ENCODE measurements around the gene ARHGEF17. TPM values are rescaled to one million over a fixed set of nuclear protein-coding genes. Genes with fewer than 3 reads are reported as not detected.

ARHGEF17 gene
- total and polyA plus RNA-seq, 8 donors = 5.0 to 66.5 (median 33.6) TPM

DNA sequence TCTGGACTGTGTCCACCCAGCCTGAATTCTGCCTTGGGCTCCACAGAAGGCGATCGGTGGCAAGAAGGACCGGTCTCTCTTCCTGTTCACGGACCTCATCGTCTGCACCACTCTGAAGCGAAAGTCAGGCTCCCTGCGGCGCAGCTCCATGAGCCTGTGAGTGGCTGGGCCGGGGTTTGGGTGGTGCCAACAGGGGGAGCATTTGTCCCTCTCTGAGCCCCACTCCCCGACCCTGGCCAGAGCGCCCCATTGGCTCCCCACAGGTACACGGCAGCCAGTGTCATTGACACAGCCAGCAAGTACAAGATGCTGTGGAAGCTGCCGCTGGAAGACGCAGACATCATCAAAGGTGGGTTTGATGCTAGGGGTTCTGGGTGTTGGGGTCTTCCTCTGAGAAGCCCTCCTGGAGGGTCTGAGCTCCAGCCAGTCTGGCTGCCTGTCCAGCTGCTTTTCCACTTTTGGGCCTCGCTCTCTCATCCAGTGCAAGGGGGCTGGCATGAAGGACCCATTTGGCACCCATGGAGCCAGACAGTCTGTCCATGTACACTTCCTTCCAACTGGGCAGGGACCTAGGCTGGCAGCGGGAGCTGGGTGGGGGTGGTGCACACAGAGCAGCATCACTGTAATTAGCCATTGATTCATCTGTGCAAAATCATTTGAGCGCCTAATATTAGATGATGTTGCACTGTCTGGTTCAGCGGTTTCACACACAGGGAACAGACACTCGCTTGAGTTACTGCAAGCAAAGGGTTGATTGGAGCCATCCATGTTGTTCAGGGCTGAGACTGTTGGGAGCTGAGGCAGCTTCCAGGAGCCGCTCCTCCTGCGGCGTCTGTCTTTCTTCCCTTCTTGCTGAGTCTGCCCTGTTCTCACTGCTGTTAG is 49.1 kb downstream of the ARHGEF17 start:
- 90 to 94% (median 93%) methylated on average over 21 to 22 of the region's 22 CpGs for WGBS, 5 donors
- Histone ChIP-seq H3K9me3 (no peaks in the 10 kb centered on the region), H3K4me1 (peaks cover 0 to 6% (median 0%) of the 10 kb centered on the region in 4 donors), H3K36me3 (peaks cover 51 to 97% (median 75%) of the 10 kb centered on the region in 4 donors), H3K4me3 (no peak overlapping the region), H3K27me3 (no peaks in the 10 kb centered on the region), H3K27ac (no peak overlapping the region)
- intact Hi-C loops (cut with DNase I; ENCODE audit: low total_unique reads) = no loop called here
- no peak for DNase-seq
- no peak for TF ChIP-seq POLR2AphosphoS5 (IDR thresholded peaks at IDR 0.05)
- no peak for TF ChIP-seq EP300 (IDR thresholded peaks at IDR 0.05)
- TF ChIP-seq POLR2A (IDR thresholded peaks at IDR 0.05) = no peak
- TF ChIP-seq, protein P1, sequence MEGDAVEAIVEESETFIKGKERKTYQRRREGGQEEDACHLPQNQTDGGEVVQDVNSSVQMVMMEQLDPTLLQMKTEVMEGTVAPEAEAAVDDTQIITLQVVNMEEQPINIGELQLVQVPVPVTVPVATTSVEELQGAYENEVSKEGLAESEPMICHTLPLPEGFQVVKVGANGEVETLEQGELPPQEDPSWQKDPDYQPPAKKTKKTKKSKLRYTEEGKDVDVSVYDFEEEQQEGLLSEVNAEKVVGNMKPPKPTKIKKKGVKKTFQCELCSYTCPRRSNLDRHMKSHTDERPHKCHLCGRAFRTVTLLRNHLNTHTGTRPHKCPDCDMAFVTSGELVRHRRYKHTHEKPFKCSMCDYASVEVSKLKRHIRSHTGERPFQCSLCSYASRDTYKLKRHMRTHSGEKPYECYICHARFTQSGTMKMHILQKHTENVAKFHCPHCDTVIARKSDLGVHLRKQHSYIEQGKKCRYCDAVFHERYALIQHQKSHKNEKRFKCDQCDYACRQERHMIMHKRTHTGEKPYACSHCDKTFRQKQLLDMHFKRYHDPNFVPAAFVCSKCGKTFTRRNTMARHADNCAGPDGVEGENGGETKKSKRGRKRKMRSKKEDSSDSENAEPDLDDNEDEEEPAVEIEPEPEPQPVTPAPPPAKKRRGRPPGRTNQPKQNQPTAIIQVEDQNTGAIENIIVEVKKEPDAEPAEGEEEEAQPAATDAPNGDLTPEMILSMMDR (IDR thresholded peaks at IDR 0.05) = no peak

DNA sequence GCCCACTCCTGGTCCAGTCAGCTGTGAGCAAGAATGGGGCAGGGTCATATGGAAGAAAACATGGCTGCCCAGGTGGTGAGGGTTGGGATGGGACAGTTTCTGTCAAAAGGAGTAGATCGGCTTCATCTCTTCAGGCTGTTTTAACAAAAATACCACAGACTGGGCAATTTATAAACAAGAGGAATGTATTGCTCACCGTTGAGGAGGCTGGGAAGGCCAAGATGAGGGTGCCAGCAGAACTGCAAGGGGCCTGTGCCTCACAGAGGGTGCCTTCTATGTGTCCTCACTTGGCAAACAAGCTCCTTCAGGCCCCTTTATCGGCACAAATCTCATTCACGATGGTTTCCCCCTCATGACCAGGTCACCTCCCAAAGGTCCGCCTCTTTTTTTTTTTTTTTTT is 50.0 kb downstream of the ARHGEF17 start:
- Histone ChIP-seq H3K27ac (no peak overlapping the region), H3K4me1 (peaks cover 0 to 6% (median 0%) of the 10 kb centered on the region in 4 donors), H3K27me3 (no peaks in the 10 kb centered on the region), H3K9me3 (no peaks in the 10 kb centered on the region), H3K36me3 (peaks cover 59 to 98% (median 76%) of the 10 kb centered on the region in 4 donors), H3K4me3 (no peak overlapping the region)
- no peak for TF ChIP-seq POLR2A (IDR thresholded peaks at IDR 0.05)
- no peak for TF ChIP-seq EP300 (IDR thresholded peaks at IDR 0.05)
- TF ChIP-seq, protein P1 (IDR thresholded peaks at IDR 0.05) = no peak
- TF ChIP-seq POLR2AphosphoS5 (IDR thresholded peaks at IDR 0.05) = no peak
- WGBS, 5 donors = 74 to 84% (median 77%) methylated on average over 5 of the region's 5 CpGs
- DNase-seq = no peak
- intact Hi-C loops (cut with DNase I; ENCODE audit: low total_unique reads) = no loop called here

- Histone ChIP-seq H3K4me3 (no peak overlapping the region), H3K4me1 (peaks cover 0 to 6% (median 0%) of the 10 kb centered on the region in 4 donors), H3K27me3 (no peaks in the 10 kb centered on the region), H3K9me3 (no peaks in the 10 kb centered on the region), H3K36me3 (peaks cover 68 to 99% (median 84%) of the 10 kb centered on the region in 4 donors), H3K27ac (peak overlapping the region in 2 of 5 donors; percentile 24 to 34)
- intact Hi-C loops (cut with DNase I; ENCODE audit: low total_unique reads) = no loop called here
- WGBS, 5 donors = 83 to 95% (median 87%) methylated on average over 8 to 11 of the region's 11 CpGs
- DNase-seq = no peak
- no peak for TF ChIP-seq EP300 (IDR thresholded peaks at IDR 0.05)
- TF ChIP-seq POLR2AphosphoS5 (IDR thresholded peaks at IDR 0.05) = no peak
- TF ChIP-seq, protein P1 (IDR thresholded peaks at IDR 0.05) = no peak
- no peak for TF ChIP-seq POLR2A (IDR thresholded peaks at IDR 0.05)
Measured at GRCh38 chr11:73359341-73359740, 51.3 kb downstream of the ARHGEF17 start.

DNA sequence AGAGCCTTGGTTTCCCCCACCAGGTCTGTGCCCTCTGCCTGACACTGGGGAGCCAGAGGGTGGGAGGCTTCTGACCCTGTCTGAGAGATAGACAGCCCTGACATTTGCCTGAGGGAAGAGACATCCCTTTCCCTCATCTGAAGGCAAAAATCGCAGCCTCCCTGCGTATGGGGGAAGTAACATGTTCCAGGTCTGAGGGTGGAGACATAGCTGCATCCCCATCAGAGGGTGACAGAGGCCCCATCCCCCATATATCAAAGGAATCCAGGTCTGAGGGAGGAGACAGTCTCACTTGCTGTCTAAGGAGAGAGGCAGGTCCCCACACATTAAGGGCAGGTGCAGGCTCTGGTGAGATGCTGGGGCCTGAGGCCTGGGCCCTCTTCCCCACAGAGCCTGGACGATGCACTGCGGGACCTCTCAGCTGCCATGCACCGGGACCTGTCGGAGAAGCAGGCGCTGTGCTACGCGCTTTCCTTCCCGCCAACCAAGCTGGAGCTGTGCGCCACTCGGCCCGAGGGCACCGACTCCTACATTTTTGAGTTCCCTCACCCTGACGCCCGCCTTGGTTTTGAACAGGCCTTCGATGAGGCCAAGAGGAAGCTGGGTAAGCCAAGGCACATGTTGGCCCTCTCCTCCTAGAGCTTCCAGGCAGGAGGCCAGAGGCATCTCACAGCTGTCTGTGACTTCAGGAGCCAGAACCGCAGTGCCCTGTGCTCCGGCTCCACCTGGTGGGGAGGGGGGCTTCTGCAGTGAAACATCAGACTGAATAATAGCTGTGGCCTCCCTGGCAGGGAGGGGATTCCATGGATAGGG is 52.1 kb downstream of the ARHGEF17 start:
- Histone ChIP-seq H3K27ac (peak overlapping the region in 2 of 5 donors; percentile 24 to 34), H3K4me3 (no peak overlapping the region), H3K36me3 (peaks cover 72 to 100% (median 90%) of the 10 kb centered on the region in 4 donors), H3K27me3 (no peaks in the 10 kb centered on the region), H3K4me1 (peaks cover 0 to 6% (median 0%) of the 10 kb centered on the region in 4 donors), H3K9me3 (no peaks in the 10 kb centered on the region)
- TF ChIP-seq EP300 (IDR thresholded peaks at IDR 0.05) (no peak), POLR2A (IDR thresholded peaks at IDR 0.05) (no peak), POLR2AphosphoS5 (IDR thresholded peaks at IDR 0.05) (no peak)
- TF ChIP-seq, protein P1 (IDR thresholded peaks at IDR 0.05) = no peak
- intact Hi-C loops (cut with DNase I; ENCODE audit: low total_unique reads) = no loop called here
- DNase-seq = no peak
- 87 to 91% (median 89%) methylated on average over 15 to 19 of the region's 19 CpGs for WGBS, 5 donors

Data from stomach (tissue), 9 donors.